Measurements from ENCODE around the gene CCR8.

- TF ChIP-seq, protein P1, sequence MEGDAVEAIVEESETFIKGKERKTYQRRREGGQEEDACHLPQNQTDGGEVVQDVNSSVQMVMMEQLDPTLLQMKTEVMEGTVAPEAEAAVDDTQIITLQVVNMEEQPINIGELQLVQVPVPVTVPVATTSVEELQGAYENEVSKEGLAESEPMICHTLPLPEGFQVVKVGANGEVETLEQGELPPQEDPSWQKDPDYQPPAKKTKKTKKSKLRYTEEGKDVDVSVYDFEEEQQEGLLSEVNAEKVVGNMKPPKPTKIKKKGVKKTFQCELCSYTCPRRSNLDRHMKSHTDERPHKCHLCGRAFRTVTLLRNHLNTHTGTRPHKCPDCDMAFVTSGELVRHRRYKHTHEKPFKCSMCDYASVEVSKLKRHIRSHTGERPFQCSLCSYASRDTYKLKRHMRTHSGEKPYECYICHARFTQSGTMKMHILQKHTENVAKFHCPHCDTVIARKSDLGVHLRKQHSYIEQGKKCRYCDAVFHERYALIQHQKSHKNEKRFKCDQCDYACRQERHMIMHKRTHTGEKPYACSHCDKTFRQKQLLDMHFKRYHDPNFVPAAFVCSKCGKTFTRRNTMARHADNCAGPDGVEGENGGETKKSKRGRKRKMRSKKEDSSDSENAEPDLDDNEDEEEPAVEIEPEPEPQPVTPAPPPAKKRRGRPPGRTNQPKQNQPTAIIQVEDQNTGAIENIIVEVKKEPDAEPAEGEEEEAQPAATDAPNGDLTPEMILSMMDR (conservative IDR thresholded peaks at IDR 0.05; ENCODE audit: low read length): no peak
- TF ChIP-seq EZH2phosphoT487 (IDR thresholded peaks at IDR 0.05; ENCODE audit: borderline replicate concordance): no peak
Measured at GRCh38 chr3:39343760-39344159, 14.3 kb downstream of the CCR8 start.

Measured in Loucy (cell line).